GM12864 (cell line): ENCODE data around the gene TRIM69.
A peak's percentile ranks its signal among the peaks of the same experiment; 100 is the strongest.
"Not testable (repeated sequence)": the region's sequence is repeated elsewhere in the genome, so short reads cannot be mapped to it uniquely, and the experiment has no call there.

Experiments
- DNase-seq: peaks from one replicate; pipeline ENCODE4 v3.0.0-alpha.2; 2011; ENCODE audit warnings: low read depth
- H3K4me3 ChIP-seq: 2 replicates; pipeline ENCODE4 v1.5.1; 2011; ENCODE audit warnings: mild to moderate bottlenecking, low read depth, low read length, control low read depth
- TF ChIP-seq, protein P1 (sequence below): IDR thresholded peaks from 2 replicates; pipeline ENCODE4 v1.5.1; 2011; ENCODE audit warnings: low read depth, mild to moderate bottlenecking, moderate library complexity, low read length, control low read depth, inconsistent platforms; ENCODE audit errors: missing control alignments

Gene TRIM69

DNA sequence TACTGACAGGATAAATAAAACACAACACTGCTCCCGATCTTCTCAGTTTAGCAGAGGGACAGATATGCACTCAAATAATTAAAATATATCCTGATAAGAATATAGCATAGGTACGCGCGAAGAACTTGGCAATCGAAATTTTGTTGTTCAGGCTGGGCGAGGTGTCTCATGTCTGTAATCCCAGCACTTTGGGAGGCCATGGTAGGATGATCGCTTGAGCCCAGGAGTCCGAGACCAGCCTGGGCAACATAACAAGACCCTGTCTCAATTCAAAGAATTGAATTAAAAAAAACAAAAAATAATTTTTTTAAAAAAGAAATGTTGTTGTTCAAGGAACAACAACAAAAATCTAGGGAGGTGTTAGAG, 17.4 kb upstream of the TRIM69 start:
- no peak for DNase-seq
- TF ChIP-seq, protein P1, sequence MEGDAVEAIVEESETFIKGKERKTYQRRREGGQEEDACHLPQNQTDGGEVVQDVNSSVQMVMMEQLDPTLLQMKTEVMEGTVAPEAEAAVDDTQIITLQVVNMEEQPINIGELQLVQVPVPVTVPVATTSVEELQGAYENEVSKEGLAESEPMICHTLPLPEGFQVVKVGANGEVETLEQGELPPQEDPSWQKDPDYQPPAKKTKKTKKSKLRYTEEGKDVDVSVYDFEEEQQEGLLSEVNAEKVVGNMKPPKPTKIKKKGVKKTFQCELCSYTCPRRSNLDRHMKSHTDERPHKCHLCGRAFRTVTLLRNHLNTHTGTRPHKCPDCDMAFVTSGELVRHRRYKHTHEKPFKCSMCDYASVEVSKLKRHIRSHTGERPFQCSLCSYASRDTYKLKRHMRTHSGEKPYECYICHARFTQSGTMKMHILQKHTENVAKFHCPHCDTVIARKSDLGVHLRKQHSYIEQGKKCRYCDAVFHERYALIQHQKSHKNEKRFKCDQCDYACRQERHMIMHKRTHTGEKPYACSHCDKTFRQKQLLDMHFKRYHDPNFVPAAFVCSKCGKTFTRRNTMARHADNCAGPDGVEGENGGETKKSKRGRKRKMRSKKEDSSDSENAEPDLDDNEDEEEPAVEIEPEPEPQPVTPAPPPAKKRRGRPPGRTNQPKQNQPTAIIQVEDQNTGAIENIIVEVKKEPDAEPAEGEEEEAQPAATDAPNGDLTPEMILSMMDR = no peak
- no peak overlapping the region for H3K4me3 ChIP-seq

DNA sequence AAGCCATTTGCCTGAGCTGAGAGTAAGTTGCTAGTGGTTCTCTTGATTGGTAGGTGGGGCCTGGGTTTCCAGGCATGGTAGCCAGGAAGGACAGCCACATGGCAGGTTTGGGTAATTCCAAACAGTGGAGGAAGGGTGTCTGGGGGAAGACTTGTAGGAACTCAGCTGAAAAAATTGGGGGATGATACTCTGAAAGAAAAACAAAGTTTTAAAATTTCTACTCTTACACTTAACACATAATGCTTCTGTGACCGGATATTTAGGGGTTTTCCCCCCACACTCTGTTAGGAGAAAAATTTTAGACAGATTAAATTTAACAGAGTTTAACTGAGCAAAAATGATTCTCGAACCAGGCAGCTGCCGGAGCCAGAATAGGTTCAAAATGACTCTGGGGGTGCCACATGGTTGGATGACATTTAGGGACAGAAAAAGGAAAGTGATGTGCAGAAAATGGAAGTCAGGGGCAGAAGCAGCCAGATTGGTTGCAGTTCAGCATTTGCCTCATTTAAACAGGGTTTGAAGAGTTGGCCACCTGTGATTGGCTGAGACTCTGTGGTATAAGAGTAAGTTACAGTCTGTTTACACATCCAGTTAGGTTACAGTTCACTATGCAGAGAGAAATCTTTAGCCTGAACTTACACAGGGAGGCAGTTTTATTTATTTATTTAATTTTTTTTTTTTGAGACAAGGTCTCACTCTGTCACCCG, 16.9 kb upstream of the TRIM69 start:
- TF ChIP-seq, protein P1 = no peak
- DNase-seq = peak; percentile 90
- H3K4me3 ChIP-seq = no peak overlapping the region

DNA sequence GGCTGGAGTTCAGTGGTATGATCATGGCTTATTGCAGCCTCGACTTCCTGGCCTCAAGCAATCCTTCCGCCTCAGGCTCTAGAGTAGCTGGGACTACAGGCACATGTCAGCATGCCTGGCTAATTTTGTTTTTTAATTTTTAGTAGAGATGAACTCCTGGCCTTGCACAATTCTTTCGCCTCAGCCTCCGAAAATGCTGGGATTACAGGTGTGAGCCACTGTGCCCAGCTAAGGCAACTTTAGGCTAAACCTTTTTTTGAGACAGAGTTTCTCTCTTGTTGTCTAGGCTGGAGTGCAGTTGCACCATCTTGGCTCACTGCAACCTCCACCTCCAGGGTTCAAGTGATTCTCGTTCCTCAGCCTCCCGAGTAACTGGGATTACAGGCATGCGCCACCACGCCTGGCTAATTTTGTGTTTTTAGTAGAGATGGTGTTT, 16.3 kb upstream of the TRIM69 start:
- not testable (repeated sequence) for DNase-seq, H3K4me3 ChIP-seq

DNA sequence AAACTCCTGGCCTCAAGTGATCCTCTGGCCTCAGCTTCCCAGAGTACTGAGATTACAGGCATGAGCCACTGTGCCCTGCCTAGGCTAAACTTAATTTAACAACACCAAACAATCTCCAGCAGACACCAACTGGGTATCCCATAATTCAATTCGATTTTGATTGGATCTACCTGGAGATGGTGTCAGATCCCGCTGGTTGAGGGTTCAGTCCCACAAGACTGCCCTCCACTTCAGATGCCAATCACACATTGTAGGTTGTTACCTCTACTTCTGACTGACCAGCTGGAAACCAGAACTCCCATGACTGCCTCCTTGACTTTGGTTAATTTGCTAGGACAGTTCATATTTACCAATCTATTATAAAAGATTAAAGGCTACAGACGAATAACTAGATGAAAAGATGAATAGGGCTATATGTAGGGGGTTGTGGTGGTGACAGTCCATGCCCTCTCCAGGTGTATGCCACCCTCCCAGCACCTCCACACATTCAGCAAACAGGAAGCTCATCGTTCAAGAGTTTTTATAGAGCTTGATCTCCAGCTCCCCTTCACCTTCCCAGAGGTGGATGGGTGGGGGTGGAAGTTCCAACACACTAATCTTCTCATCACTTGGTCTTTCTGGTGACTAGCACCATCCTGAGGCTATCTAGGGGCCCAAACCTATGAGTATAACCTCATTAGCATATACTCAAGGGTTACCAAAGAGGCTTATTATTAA, 15.7 kb upstream of the TRIM69 start:
- TF ChIP-seq, protein P1 = no peak
- no peak overlapping the region for H3K4me3 ChIP-seq
- DNase-seq = no peak

DNA sequence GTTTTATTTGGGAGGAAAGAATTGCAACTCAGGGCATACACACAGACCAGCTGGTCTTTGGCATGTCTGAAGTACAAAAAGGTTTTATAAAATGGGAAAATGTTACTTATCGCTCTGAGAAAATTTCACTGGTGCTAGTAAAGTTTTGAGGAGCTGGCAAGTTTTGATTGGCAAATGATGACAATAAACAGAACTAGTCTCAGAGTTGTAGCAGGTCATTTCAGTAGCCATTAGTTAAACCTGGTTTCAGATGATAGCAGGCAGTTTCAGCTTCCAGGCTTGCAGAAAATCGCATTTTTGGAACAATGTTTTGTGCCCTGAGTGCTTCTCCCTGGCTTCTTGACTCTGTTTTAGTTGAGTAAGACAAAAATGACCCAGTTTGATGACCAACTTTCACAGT, 14.3 kb upstream of the TRIM69 start:
- H3K4me3 ChIP-seq = no peak overlapping the region
- DNase-seq = no peak
- TF ChIP-seq, protein P1 = no peak

DNA sequence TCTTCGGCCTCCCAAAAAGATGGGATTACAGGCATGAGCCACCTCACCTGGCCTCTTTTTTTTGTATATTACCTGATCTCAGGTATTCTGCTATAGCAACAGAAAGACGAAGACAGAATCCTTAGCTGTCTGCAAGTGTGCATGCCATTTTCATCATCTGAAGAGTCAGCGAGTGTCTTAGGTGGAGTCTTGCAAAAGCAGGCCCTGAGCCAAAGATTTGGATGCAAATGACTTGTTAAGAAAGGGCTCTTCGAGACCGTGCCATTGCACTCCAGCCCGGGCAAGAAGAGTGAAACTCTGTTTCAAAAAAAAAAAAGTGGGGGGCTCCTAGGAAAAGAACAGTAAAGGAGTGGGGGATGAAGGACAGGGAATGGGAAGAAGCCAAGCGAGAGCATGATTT, 10.2 kb upstream of the TRIM69 start:
- DNase-seq = no peak
- TF ChIP-seq, protein P1 = no peak
- peak overlapping the region; percentile 64 for H3K4me3 ChIP-seq

DNA sequence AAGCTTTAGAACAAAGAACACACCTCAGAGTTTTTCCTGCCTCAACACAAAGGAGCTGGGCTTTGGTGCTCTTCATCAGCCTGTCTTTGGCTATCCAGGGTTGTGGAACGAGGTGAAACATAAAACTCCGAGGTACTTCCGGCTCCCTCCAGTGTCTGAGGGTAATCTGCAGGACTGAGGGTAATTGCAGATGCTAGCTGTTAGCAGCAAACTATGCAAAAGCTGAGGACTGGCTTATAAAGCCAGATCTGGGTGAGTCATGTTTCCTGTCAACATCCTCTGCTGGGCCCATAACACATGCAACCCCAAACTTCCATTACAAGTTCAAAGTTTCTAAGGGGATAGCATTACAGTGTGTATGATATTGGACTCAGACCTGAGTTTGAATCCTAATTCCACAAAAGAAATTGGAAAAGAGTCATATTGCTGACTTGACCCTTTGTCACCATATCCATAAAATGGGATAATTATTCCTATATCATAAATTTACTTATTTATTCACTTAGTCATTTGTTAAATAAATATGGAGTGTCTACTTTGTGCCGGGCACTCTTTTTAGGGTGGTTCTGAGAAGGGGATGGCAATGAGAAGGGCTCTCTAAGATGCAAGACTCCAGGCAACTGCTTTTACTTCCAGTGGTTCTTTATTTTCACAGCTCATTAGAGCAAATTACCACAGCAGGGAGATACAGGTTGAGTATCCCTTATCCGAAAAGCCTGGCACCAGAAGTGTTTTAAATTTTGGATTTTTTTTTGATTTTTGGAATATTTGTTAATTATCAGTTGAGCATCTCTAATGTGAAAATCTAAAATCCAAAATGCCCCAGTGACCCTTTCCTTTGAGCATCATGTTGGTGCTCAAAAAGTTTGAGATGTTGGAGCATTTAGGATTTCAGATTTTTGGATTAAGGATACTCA, 9.5 kb upstream of the TRIM69 start:
- peak overlapping the region; percentile 91 for H3K4me3 ChIP-seq
- TF ChIP-seq, protein P1 = peak; percentile 5
- DNase-seq = peak; percentile 97
